ENCODE measurements around the gene DOHH. TPM values are rescaled to one million over a fixed set of nuclear protein-coding genes. Genes with fewer than 3 reads are reported as not detected.

DOHH gene
- 7.6 and 22.4 TPM in 2 replicates for total RNA-seq

GRCh38 chr19:3500429-3501101 lies at the start of gene DOHH:
Gene DOHH, minus strand, starts transcription at chr19:3500674. Its CDS starts 3,860 bp downstream, at chr19:3496814.

DNA sequence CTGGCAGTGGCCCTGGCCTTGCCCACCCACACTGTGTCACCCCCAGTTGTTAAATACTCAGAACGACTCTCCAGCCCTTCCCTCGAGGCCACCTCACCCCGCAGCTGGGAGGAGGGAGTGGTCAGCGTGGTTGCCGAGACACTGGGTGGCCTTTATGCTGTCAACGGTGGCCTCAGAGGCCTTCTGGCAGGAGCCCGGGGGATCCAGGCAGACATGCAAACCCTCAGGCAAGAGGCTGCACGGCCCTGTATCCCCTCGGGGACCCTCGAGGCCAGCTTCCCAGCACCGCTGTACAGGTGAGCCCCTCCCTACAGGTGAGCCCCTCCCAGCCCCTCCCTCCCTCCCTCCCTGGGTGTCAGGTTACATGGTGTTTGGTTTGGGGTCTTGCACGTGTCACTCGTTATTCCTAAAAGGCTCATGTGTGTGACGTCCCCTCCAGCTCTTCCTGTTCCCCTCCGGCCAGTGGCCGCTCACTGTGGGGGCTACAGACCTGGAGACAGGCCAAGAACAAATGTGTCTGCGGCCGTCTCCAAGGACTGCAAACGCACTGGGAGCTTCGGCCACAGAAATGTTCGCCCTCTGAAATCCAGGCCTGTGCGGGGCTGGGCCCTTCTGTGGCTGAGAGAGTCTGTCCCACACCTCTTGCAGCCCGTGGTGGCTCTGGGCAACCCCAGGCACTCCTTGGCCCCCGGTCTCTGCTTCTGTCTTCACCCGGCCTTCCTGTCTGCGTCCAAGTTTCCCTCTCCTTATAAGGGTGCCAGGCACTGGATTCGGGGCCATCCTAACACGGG lies 38.7 kb upstream of the DOHH start, which contains the start of gene TEKTIP1:
Gene TEKTIP1, plus strand, starts transcription at position 210 of the 791 bp plus-strand sequence. Its CDS starts 4 bp downstream, at position 214.

DNA sequence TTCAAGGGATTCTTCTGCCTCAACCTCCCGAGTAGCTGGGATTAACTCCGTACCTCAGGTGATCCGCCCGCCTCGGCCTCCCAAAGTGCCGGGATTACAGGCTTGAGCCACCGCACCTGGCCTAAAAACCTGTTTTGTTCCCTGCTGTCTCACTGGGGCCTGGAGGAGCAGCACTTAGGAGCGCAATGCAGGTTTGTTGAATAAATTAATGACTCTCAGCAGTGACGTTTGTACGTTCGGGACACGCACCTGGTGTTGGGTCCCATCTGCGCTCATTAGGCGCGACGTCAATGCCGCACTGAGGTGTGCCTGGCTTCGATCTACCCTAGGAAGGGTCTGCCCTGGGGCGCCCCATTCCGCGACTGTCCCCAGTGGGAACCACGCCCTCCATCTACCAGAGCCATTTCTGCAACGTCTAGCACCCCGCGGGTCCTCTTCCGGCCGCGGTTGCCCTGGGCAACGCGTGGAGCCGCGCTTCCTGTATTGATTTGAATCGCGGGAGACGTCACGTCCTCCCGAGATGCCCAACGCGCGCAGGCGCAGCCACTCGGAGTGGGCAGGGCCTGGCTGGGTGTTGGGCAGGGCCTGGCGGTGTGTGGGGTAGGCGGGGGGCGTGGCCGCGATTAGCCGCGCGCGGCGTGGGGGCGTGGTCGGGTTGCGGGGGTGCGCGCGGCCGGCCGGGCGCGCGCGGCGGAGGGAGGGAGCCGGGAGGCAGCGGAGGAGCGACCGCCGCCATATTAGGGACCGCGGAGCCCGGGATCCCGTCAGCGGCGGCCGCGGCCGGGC lies 5.3 kb upstream of the DOHH start, which contains the start of gene FZR1:
Gene FZR1, plus strand, starts transcription at position 714 of the 786 bp plus-strand sequence. CDS start 16,679 bp downstream, outside the sequence.

DNA sequence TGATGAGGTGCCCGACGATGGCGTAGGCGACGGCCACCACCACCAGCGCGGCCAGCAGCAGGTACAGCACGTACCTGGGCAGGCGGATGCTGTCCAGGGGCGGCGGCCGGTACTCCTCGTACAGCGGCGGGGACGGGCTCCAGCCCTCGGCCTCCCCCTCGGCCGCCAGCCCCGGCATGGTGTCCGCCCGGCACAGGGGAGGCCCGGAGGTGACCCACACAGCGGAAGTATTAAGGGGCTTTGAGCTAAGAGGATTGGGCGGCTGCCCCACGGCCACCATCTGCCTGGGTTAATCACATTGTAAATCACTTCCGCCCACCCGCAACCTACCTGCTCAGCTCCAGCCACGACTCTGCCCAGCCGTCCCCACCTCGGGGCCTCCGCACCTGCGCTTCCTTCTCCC lies 17.2 kb downstream of the DOHH start, which contains the start of gene SMIM44:
Gene SMIM44, minus strand, starts transcription at position 216 of the 403 bp plus-strand sequence. Its CDS starts 38 bp downstream, at position 178.

GRCh38 chr19:3480383-3481091 lies 19.9 kb downstream of the DOHH start, which contains the start of gene SMIM24:
Gene SMIM24, minus strand, starts transcription at chr19:3480525. Its CDS starts 62 bp downstream, at chr19:3480463.

Other genes starting within 250 kb of the DOHH start
- 21.7 and 31.8 TPM in 2 replicates for gene NFIC, start 134.1 kb downstream of the DOHH start, total RNA-seq
- not detected in 2 replicates for gene SMIM24, start 20.1 kb downstream of the DOHH start, total RNA-seq
- not detected in 2 replicates for gene SMIM44, start 17.2 kb downstream of the DOHH start, total RNA-seq
- 27.9 and 42.0 TPM in 2 replicates for gene FZR1, start 5.6 kb upstream of the DOHH start, total RNA-seq
- not detected in 2 replicates for gene TEKTIP1, start 38.5 kb upstream of the DOHH start, total RNA-seq
- 130 and 147 TPM in 2 replicates for gene MFSD12, start 56.9 kb upstream of the DOHH start, total RNA-seq
- 72.5 and 74.7 TPM in 2 replicates for gene HMG20B, start 72.3 kb upstream of the DOHH start, total RNA-seq
- gene GIPC3, start 84.8 kb upstream of the DOHH start, total RNA-seq: under 0.01 TPM in 1 of 2 replicates, not detected in the other
- gene TBXA2R, start 106.2 kb upstream of the DOHH start, total RNA-seq: 1.4 and 2.1 TPM in 2 replicates
- 16.3 and 33.5 TPM in 2 replicates for gene CACTIN, start 126.1 kb upstream of the DOHH start, total RNA-seq
- 17.2 and 19.2 TPM in 2 replicates for gene PIP5K1C, start 199.8 kb upstream of the DOHH start, total RNA-seq
- gene TJP3, start 207.7 kb upstream of the DOHH start, total RNA-seq: not detected in 2 replicates